GM21360 (cell line): ENCODE data around the gene NXN.

ENCODE experiments used
- ATAC-seq: cut with Tn5 transposase; IDR thresholded peaks from one replicate; pipeline ENCODE4 v1.9.1; 2021; ENCODE audit warnings: mild to moderate bottlenecking, moderate library complexity; ENCODE audit not compliant: unreplicated experiment

NXN gene

GRCh38 chr17:979539-980405 is at the start of gene NXN:
Gene NXN, minus strand, starts transcription at chr17:979776.
- peak; percentile 52 for ATAC-seq

GRCh38 chr17:1027044-1027443 is 47.5 kb upstream of the NXN start:
- ATAC-seq, result no peak

- no peak for ATAC-seq
Observed at GRCh38 chr17:1026599-1026975, 47.0 kb upstream of the NXN start.

DNA sequence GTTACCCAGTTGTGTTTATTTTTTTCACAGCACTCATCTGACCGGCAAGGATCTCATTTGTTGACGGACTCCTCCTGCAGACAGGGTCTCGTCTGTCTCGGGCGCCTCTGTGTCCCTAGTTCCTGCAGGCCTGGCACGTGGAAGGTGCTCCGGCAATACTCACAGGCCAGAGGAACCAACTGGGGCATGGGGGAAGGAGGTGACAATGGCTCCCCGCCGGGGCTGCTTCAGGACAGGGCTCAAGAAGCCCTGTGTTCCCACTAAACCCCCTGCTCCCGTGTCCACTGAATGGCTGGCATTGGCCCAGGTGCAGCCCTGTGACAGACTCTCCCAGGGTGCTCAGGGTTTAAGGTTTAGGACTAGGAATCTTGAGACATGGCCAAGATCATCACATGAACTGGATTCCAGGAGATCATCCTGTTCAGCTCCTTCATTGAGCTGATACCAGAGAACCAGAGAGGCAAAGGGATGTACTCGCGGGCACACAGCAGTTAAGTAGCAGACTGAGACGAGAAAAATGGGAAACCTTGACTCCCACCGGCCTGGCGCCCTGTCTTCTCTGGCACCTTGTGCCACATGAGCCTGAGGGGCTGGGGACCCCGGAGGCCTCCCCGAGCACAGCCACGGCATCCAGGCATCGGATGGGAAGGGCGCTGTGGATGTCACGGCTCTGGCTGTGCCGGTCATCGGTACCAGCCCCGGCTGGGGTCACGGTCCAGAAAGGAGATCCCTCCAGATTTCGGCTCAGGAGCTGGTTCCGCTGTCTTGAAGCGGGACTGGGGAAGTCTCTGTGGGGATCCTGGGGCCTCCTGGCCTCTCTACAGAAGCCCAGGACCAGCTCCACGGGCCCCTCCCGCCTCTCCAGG is 46.4 kb upstream of the NXN start:
- no peak for ATAC-seq

DNA sequence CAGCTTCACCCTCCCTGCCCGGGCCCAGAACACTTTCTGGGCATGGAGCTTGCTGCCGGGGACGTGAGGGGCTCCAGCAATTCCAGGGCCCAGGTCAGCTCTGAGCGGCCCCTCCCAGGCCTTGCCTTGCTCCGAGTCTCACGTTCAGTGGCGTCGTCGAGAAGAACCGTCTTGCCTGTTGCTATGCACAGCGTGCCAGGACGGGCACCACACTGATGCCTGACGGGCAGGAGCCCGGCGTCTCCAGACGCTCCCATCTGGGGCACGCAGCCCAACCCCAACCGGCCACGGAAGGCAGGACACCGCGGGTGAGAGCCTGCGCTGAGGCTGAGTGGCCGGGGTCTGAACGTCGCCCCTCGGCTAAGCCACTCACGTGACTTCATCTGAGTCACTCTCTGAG is 44.5 kb upstream of the NXN start:
- no peak for ATAC-seq

DNA sequence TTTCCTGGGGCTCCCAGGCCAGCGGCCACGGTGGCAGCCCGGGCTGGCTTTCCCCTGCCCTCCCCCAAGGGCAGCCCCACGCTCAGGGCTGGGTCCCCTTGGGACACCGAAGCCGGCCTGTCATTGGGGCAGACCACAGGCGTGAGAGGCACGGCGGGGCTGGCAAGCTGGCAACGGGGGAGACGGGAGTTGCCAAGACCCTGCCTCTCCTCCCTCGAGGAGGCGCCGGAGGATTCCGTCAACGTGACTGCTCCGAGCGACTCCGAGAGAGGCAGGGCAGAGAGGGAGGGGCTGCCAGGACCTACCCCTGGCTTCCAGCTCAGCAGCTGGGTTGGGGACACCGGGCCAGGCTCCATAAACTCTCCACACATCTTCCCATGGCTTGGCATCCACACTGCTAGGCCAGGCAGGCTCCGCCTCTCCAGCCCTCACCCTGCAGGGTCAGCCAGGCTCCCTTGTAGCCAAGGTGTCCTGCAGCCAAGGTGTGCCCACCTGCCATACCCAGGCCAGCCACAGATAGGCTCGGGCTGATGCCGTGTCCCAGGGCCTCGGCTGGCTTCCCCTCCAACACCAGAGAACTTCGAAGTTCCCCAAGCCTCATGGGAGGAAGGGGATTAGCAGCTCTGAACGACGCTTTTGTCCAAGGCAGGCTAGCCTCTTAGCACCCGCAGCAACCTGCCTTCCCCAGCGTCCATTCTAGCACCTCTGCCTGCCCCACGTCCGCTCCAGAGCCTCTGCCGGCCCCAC is 42.9 kb upstream of the NXN start:
- ATAC-seq, result no peak

- no peak for ATAC-seq
Observed at GRCh38 chr17:1021147-1021546, 41.6 kb upstream of the NXN start.

GRCh38 chr17:1019451-1019850 is 39.9 kb upstream of the NXN start:
- no peak for ATAC-seq

GRCh38 chr17:1018547-1018946 is 39.0 kb upstream of the NXN start:
- ATAC-seq, result no peak

GRCh38 chr17:1013729-1014090 is 34.1 kb upstream of the NXN start:
- ATAC-seq, result no peak

- ATAC-seq, result no peak
Observed at GRCh38 chr17:1012823-1013728, 33.5 kb upstream of the NXN start.

GRCh38 chr17:1011760-1012735 is 32.5 kb upstream of the NXN start:
- no peak for ATAC-seq

GRCh38 chr17:1011138-1011537 is 31.6 kb upstream of the NXN start:
- ATAC-seq, result no peak

GRCh38 chr17:1010586-1010985 is 31.0 kb upstream of the NXN start:
- no peak for ATAC-seq

GRCh38 chr17:1010086-1010450 is 30.5 kb upstream of the NXN start:
- ATAC-seq, result no peak

GRCh38 chr17:1009229-1010085 is 29.9 kb upstream of the NXN start:
- ATAC-seq, result no peak

GRCh38 chr17:1008008-1008761 is 28.6 kb upstream of the NXN start:
- no peak for ATAC-seq
